MM.1S (cell line): Measurements from ENCODE around the gene RARG.

ENCODE experiments used
- DNase-seq: peaks from one replicate; pipeline ENCODE4 v3.0.0-alpha.2; 2015
- H2AFZ ChIP-seq: fragments of 300-600 bp; sonication (generic); 2 replicates; pipeline ENCODE4 v1.6.0; 2016; ENCODE audit warnings: antibody characterized with exemption, low read length
- H3F3A ChIP-seq: fragments of 300-600 bp; sonication (generic); 2 replicates; pipeline ENCODE4 v1.6.1; 2016; ENCODE audit warnings: mild to moderate bottlenecking, antibody characterized with exemption, low read length, moderate library complexity, mixed read lengths; ENCODE audit not compliant: insufficient read depth
- H3K27ac ChIP-seq: fragments of 300-600 bp; sonication (generic); 2 replicates; pipeline ENCODE4 v1.5.1; 2016; ENCODE audit warnings: mild to moderate bottlenecking, low read length
- H3K27me3 ChIP-seq: fragments of 300-600 bp; sonication (generic); replicated peaks from 2 replicates; pipeline ENCODE4 v1.6.0; 2016; ENCODE audit warnings: low read length; ENCODE audit not compliant: insufficient read depth
- H3K36me3 ChIP-seq: fragments of 300-600 bp; sonication (generic); replicated peaks from 2 replicates; pipeline ENCODE4 v1.6.1; 2016; ENCODE audit warnings: mild to moderate bottlenecking, low read length, mixed read lengths; ENCODE audit not compliant: insufficient read depth
- H3K4me1 ChIP-seq: fragments of 300-600 bp; sonication (generic); 2 replicates; pipeline ENCODE4 v1.6.1; 2016; ENCODE audit warnings: low read length, mixed read lengths
- H3K4me2 ChIP-seq: fragments of 300-600 bp; sonication (generic); 2 replicates; pipeline ENCODE4 v1.6.0; 2016; ENCODE audit warnings: low read depth, low read length
- H3K4me3 ChIP-seq: fragments of 300-600 bp; sonication (generic); 2 replicates; pipeline ENCODE4 v1.5.1; 2016; ENCODE audit warnings: low read length, mixed read lengths
- H3K79me2 ChIP-seq: fragments of 300-600 bp; sonication (generic); 2 replicates; pipeline ENCODE4 v1.6.1; 2016; ENCODE audit warnings: mixed run types, low read length, mixed read lengths
- H3K9ac ChIP-seq: fragments of 300-600 bp; sonication (generic); 2 replicates; pipeline ENCODE4 v1.6.1; 2016; ENCODE audit warnings: low read length, mixed read lengths
- H3K9me2 ChIP-seq: fragments of 300-600 bp; sonication (generic); replicated peaks from 2 replicates; pipeline ENCODE4 v1.6.1; 2016; ENCODE audit warnings: mild to moderate bottlenecking, low read length, mixed read lengths; ENCODE audit not compliant: insufficient read depth
- H3K9me3 ChIP-seq: fragments of 300-600 bp; sonication (generic); replicated peaks from 2 replicates; pipeline ENCODE4 v1.6.1; 2016; ENCODE audit warnings: mild to moderate bottlenecking, low read length, mixed read lengths; ENCODE audit not compliant: insufficient read depth
- H4K20me1 ChIP-seq: fragments of 300-600 bp; sonication (generic); 2 replicates; pipeline ENCODE4 v1.6.1; 2016; ENCODE audit warnings: mild to moderate bottlenecking, low read length, moderate library complexity, mixed read lengths; ENCODE audit not compliant: insufficient read depth
- CTCF ChIP-seq: fragments of 300-600 bp; sonication (generic); IDR thresholded peaks from 2 replicates; pipeline ENCODE4 v1.5.1; 2016; ENCODE audit warnings: antibody characterized with exemption, low read length, mixed read lengths
- EZH2 ChIP-seq: fragments of 300-600 bp; sonication (generic); optimal IDR thresholded peaks from 2 replicates; pipeline ENCODE3; 2017; ENCODE audit warnings: low read depth, mild to moderate bottlenecking, antibody characterized with exemption, low read length, mixed read lengths
- EZH2phosphoT487 ChIP-seq: fragments of 300-600 bp; sonication (generic); IDR thresholded peaks from 2 replicates; pipeline ENCODE4 v1.6.1; 2018; ENCODE audit warnings: antibody characterized with exemption, low read length

RARG gene

DNA sequence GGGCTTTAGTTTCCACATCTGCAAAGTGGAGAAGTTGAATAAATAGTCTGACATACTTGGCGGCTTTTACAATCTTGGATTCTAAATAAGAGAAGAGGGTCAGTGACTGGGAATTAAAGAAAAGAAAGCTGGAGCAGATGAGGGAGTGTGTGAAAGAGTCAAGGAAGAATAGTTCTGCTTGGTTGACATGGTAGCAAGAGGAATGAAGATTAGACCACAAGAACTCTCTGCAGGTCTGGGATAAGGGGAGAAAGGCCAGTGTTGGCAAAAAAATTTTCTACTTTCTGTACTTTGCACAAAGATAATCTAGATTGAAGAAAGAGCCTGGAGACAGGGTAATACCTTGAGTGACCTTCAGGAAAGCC is 30.9 kb downstream of the RARG start:
- H3K9ac ChIP-seq: peak overlapping the region; percentile 99
- peak overlapping the region; percentile 99 for H3K27ac ChIP-seq
- peaks cover 36% of the 10 kb centered on the region for H3K36me3 ChIP-seq
- no peak for DNase-seq
- TF ChIP-seq EZH2phosphoT487: no peak
- no peak for TF ChIP-seq EZH2
- TF ChIP-seq CTCF: no peak
- H3K4me1 ChIP-seq: peaks cover 24% of the 10 kb centered on the region
- H3K79me2 ChIP-seq: peaks cover 95% of the 10 kb centered on the region
- no peaks in the 10 kb centered on the region for H3K9me3 ChIP-seq
- no peaks in the 10 kb centered on the region for H3K27me3 ChIP-seq
- H3K9me2 ChIP-seq: no peaks in the 10 kb centered on the region
- H3K4me3 ChIP-seq: peak overlapping the region; percentile 94
- peaks cover 95% of the 10 kb centered on the region for H3F3A ChIP-seq
- no peak overlapping the region for H2AFZ ChIP-seq
- H4K20me1 ChIP-seq: peaks cover 12% of the 10 kb centered on the region
- peak overlapping the region; percentile 77 for H3K4me2 ChIP-seq

- TF ChIP-seq CTCF (no peak), EZH2phosphoT487 (no peak), EZH2 (no peak)
- H3K79me2 ChIP-seq: peaks cover 95% of the 10 kb centered on the region
- H2AFZ ChIP-seq: no peak overlapping the region
- H3K27me3 ChIP-seq: no peaks in the 10 kb centered on the region
- H3K4me1 ChIP-seq: peaks cover 30% of the 10 kb centered on the region
- H3K4me2 ChIP-seq: peak overlapping the region; percentile 97
- peaks cover 42% of the 10 kb centered on the region for H3K36me3 ChIP-seq
- no peaks in the 10 kb centered on the region for H3K9me2 ChIP-seq
- DNase-seq: peak; percentile 98
- H3K9ac ChIP-seq: peak overlapping the region; percentile 99
- no peaks in the 10 kb centered on the region for H3K9me3 ChIP-seq
- H3K27ac ChIP-seq: peak overlapping the region; percentile 99
- peak overlapping the region; percentile 94 for H3K4me3 ChIP-seq
- H4K20me1 ChIP-seq: peaks cover 18% of the 10 kb centered on the region
- peaks cover 97% of the 10 kb centered on the region for H3F3A ChIP-seq
Observed at GRCh38 chr12:53200458-53201176, 31.4 kb downstream of the RARG start.

DNA sequence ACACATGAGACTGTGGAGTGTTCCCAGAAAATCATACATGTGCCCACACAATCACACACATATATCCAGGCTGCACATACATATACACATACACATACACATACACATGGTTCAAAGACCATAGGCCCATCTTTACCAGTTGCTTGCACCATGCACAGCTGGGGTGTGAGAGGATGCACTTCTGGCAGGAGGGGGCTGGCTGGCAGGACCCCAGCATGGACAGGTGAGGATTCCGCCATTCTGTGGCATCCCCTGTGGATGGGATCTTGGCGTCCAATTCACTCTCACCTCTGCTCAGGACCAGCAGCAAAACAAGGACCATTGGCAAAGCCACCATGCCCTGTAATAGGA is 31.9 kb downstream of the RARG start:
- peaks cover 97% of the 10 kb centered on the region for H3F3A ChIP-seq
- H3K36me3 ChIP-seq: peaks cover 43% of the 10 kb centered on the region
- H3K9me3 ChIP-seq: no peaks in the 10 kb centered on the region
- H3K4me2 ChIP-seq: peak overlapping the region; percentile 97
- TF ChIP-seq CTCF: no peak
- TF ChIP-seq EZH2phosphoT487: no peak
- TF ChIP-seq EZH2: no peak
- peak overlapping the region; percentile 99 for H3K9ac ChIP-seq
- no peak for DNase-seq
- no peak overlapping the region for H2AFZ ChIP-seq
- H3K9me2 ChIP-seq: no peaks in the 10 kb centered on the region
- H3K79me2 ChIP-seq: peaks cover 95% of the 10 kb centered on the region
- peaks cover 34% of the 10 kb centered on the region for H3K4me1 ChIP-seq
- no peaks in the 10 kb centered on the region for H3K27me3 ChIP-seq
- H3K27ac ChIP-seq: peak overlapping the region; percentile 99
- peaks cover 23% of the 10 kb centered on the region for H4K20me1 ChIP-seq
- H3K4me3 ChIP-seq: peak overlapping the region; percentile 94
